Neural cell (in vitro differentiated cells): ENCODE data around the gene ADPRS.

ENCODE experiments used
- CTCF ChIP-seq: fragments of 450-650 bp; IDR thresholded peaks from 2 replicates; pipeline ENCODE4 v1.5.1; 2014; ENCODE audit warnings: antibody characterized with exemption, mild to moderate bottlenecking, moderate library complexity; ENCODE audit not compliant: poor library complexity, severe bottlenecking
- POLR2AphosphoS5 ChIP-seq: IDR thresholded peaks from 2 replicates; pipeline ENCODE4 v1.6.1; 2012

- TF ChIP-seq POLR2AphosphoS5: no peak
- no peak for TF ChIP-seq CTCF
These were observed 5.2 kb downstream of the ADPRS start for GRCh38 chr1:36093929-36094328.
